ENCODE data around the gene BCL2L11.

BCL2L11 gene

DNA sequence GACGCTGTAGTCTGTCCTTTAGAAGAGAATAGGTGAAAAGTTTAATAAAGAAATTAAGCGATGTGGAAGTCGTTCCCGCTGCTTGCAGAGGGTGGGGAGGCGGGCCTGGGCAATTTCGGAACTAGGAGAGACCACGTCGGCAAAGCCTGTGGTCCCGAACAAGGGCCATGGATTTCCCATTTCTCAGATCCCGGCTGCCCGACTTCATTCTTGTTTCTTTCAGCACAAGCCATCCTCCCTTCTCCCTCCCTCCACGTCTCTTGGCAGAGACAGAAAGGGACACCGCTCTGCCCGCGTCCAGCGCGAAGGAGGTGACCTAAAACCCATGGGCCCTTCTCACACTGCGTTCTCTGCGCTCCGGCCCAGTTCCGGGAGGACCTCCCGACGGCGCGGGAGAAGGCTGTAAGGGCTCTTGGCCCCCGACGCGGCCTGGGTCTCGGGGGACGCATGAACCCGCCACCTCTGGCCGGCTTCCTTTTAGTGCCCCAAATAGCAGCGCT is 2.2 kb upstream of the BCL2L11 start:
- no peak for DNase-seq

DNA sequence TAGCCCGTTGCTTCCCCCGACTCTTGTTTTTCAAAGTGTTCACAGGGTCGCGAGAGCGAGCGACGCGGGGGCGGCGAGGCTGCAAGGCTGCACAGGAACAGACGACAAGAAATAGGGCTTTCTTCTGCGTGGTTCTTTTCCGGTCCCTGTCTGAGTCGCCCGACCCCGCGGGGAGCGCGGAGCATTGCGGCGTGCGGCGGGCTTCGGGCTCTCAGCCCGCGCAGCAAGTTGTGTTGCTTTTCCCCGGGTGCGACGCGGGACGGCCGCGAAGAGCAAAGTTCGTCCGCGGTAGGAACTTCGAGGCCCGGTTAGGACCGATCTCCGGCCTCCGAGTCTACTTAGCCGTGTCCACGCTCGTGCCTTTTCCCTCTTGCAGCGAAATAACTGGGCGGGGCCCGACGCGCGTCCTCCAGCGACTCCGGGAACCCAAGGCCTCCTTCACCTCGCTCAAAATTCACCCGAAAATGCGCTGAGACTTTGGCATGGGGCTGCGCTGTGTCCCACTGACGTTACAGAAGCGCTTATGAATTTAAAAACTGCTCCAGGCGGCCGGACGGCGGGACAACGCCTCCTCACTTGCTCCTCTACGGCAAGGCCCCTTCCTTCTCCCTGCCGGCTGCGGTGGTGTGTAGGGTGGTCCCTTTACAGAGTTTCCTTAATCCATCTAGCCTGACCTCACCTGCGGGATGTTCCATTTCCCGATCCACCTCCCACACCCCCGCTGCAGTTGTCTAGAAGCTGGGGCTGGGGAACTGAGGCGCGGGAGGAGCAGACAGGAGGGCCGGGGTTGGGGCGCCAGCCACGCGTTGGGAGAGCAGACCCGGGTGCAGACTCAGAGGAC is 1.5 kb upstream of the BCL2L11 start:
- no peak for DNase-seq

GRCh38 chr2:111119822-111120252 is 877 bp upstream of the BCL2L11 start:
- DNase-seq = no peak

DNA sequence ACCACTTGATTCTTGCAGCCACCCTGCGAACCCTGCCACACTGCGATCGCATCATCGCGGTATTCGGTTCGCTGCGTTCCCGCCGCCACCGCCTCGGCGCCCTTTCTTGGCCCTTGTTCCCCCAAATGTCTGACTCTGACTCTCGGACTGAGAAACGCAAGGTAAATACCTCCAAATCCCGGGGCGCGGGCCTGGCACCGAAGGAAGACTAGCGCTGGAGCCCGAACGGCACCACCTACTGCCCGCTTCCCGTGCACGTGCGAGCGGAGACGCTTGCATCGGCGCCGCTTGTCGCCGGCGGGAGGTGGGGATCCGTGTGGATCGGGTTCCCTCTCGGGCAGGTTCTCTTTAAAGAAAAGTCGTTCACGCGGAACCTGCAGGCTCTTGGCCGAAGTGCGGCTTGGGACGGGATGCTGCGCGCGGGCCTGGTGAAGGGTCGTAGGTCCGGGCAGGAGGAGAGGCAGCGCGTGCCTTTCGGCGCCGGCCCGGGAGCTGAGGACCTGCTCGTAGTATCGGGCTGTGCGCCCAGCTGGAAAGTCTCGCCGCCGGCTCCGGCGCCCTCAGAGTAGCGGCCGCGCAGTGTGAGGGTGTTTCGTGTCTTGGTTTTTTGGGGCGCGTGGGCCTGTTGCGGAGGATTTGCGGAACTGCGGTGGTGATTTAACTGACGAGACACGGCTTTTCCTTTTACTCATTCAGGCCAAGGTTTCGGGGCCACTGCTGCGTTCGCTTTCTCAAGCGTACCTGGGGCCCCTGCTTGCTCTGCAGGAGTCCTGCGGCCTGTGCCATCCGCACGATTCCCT is 514 bp downstream of the BCL2L11 start:
- DNase-seq = peak; percentile 6

- DNase-seq = peak; percentile 59
These were observed 1.3 kb downstream of the BCL2L11 start for GRCh38 chr2:111121828-111122630.

DNA sequence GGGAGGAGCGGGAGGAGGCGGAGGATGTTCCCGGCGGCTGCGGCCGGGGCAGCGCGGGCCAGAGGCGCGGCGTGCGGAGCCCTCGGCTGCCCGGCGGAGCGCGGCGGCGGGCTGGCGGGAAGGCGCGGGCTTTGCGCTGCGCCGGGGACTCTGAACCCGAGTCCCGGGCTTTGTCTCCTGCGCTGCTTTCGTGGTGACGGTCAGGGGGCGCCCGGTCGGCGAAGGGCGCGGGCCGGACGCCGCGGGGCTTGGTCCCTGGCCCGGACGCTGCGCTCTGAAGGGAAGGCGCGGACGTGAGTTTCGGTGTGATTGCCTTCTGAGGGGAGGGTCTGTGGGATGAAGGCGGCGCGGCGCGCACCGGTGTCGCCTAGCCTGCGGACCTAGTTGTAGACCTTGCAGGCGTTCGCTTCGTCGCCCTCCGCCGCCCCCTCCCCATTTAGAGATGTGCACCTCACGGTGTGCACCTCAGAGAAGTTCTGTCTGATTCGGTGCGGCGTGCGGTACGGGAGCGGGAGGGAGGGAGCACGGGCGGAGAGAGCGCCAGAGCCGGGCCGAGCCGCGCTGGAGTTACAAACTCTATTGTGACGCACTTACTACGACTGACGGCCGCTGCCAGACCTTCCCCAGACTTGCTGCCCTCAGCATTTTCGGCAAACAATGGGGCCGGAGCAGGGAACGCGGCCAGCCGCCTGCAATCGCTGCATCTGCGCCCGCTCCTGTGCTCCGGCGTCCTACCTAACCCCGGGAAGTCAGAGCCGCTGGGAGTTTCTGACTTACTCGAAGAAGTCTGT is 2.1 kb downstream of the BCL2L11 start:
- DNase-seq = no peak

DNA sequence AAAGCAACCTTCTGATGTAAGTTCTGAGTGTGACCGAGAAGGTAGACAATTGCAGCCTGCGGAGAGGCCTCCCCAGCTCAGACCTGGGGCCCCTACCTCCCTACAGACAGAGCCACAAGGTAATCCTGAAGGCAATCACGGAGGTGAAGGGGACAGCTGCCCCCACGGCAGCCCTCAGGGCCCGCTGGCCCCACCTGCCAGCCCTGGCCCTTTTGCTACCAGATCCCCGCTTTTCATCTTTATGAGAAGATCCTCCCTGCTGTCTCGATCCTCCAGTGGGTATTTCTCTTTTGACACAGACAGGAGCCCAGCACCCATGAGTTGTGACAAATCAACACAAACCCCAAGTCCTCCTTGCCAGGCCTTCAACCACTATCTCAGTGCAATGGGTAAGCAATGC is 3.0 kb downstream of the BCL2L11 start:
- DNase-seq = no peak

DNA sequence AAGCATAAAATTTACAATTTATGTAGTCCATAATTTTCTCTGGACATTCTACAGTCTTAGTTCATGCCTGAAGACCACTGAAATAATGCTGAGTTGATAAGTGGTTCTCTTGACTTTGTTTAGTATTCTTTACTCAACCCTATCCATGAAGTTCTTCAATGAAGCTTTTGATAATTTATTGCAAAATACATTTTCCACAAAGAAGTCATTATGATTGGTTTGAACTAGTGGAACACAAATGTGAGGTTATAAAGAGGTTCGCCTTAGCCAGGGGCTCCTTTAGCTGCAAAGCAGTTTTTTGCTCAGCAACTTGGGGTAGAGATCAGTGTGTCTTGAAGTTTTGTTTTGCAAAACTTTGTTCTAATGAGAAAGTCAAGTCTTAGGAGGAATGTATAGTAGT is 5.9 kb downstream of the BCL2L11 start:
- no peak for DNase-seq

GRCh38 chr2:111127351-111127750 is 6.6 kb downstream of the BCL2L11 start:
- no peak for DNase-seq

- no peak for DNase-seq
These were observed 7.4 kb downstream of the BCL2L11 start for GRCh38 chr2:111128096-111128495.

DNA sequence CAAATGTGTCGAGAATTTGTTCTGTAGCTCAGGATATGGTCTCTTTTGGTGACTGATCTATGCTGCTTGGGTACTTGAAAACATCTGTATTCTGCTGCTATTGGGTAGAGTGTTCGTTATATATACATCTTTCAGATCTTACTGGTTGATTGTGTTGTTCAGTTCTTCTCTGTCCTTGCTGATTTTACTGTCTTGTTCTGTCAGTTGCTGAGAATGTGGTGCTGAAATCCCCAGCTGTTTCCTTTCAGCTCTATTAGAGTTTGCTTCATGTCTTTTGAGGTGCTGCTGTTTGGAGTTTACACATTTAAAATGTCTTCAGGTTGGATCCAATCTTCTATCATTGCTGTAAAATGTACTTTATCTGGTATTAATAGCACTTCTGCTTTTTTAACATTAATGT is 12.9 kb downstream of the BCL2L11 start:
- no peak for DNase-seq

DNA sequence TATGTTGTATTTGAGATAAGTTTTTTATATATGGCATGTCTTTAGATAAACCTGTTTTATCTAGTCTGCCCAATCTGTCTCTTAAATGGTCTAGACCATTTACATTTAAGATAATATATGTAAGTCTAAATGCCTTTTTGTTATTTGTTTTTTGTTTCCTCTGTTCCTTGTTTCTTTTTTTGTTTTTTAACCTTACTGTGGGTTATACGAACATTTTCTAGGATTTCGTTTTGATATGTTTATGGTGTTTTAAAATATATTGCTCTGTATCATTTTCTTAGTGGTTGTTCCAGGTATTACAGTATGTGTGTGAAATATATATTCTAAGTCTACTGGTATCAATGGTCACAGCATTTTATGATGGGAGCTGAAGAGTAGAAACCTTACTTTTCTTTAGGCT is 13.3 kb downstream of the BCL2L11 start:
- DNase-seq = no peak

DNA sequence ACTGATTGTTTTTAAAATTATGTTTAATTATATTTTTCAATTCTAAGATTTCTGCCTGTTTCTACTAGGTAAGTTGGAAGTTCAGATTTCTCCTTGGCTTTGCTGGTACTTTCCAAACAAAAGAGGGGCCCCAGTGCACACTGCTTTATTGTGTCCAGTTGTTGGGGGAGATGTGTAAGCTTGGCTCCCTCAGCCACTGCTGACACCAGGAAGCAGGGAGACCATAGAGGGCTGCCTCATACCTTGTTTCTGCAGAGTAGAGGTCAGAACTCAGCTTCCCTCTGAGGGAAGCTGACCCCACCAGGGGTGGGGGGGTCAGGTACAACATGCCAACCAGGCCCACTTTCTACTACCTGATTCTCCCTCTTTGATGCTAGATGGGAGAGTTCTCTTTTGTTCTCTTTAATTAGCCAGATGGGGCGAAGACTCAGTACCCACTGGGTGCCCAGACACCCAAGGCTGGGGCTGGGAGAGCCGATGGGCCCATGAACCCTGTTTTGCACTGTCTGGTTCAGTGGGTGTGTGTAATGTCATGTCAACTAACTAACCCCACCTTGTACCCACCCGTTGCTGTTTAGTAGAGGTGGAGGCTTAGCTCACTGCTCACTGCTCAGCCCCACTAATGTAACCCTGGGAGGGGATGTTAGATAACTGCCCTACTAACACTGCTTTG is 14.7 kb downstream of the BCL2L11 start:
- no peak for DNase-seq

DNA sequence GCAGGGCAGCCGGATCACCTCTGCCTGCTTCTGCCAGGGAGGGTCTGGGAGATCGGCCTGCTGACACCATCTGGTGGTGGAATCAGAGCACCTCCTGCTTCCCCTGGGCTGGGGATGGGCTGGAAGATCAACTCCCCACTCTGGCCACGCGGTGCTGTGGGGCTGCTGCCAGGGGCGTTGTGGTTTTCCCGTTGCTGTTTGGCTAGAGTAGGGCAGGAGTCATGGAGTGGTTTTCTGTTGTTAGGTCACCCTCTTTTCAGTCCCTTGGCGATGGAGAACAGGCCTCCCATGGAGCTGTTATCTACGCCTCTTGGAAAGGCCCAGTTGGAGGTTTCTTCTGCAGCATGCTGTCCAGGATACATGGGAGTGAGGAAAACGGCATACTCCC is 15.2 kb downstream of the BCL2L11 start:
- no peak for DNase-seq

DNA sequence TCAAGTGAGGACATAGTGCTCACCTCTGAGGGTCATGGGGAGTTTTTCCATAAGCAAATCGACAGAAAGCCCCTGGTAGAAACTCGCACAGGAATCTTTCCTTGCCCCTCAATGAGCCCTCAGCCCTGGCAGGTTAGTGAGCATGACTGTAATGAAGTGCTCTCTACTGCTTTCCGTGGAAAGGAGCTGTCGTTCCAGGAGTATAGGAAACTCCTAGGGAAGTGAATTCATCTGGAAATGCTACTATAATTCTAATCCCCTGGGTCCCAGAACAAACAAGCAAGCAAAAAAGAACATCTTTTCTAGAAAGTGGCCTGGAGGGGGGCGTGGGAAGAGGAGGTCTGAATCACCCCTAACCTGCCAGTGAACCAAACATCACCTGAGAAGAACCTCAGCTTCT is 18.1 kb downstream of the BCL2L11 start:
- DNase-seq = no peak

- DNase-seq = no peak
These were observed 19.1 kb downstream of the BCL2L11 start for GRCh38 chr2:111139637-111140317.

GRCh38 chr2:111140815-111141214 is 20.1 kb downstream of the BCL2L11 start:
- no peak for DNase-seq

DNA sequence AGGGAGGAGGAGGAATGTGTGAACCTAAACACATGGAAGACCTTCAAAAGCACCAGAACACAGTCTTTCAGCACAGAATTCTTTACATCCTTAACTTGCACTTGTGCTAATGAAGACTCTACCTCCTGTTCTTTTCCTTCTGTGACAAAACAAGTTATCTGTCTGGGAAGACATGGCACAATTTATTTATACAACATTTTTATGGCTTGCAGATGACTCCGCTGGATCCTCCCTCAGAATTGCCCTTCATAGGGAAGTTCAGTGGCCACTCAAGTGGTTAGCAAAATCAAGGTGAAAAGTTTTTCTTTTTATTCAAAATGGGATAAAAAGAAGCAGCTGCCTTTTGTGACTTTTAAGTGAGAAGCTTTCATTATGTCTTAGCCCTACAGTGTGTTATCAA is 21.4 kb downstream of the BCL2L11 start:
- no peak for DNase-seq

DNA sequence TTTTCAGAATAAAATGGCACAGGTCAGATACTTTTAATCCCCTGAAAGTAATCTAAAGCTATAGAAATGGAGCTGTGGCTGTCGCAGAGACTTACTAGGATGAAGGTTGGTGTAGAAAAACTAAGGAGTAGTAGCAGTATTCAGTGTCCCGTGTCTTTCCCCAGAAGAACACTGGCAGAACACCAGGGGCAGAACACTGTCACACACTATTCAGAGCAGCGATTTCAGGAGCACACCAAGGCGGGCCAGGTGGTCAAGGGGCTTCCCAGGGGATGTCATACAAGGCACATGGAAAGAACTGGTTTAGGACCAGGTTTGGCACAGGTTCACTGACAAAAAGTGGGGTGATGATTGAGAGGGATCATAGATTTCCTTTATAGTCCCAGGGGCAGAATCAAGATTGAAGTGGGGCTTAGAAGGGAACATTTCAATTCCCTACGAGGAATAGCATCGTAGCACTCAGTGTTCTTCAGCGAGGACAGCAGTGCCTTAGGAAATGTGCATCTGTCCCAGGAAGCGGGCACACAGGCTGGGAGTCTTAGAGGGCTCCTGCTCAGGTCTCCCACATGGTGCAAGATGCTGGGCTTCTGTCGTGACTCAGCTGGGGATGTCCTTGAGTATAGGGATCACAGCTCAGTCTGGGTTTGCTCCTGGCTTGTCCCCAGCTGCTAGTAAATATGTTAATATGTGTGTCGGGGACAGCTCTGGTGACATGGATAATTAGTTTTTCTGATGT is 22.6 kb downstream of the BCL2L11 start:
- no peak for DNase-seq

DNA sequence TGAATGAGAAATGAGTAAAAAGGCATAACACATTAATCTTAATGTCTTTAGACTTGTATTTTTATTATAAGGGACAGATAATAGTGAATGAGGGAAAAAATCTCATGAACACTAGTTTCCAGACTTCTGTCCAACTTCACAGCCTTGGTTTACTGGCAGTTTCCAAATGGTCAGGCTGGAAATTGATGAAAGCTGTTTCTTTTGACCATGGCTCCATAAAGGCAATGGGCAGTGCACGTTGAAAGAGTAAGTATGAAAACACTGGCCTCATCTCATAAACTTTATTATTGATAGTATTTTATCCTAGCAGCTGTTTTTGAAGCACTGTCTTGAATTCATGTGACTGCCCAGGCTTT is 23.1 kb downstream of the BCL2L11 start:
- DNase-seq = no peak
